Keratinocyte (primary cell): ENCODE data around the gene NLRP7. TPM values are rescaled to one million over a fixed set of nuclear protein-coding genes. Genes with fewer than 3 reads are reported as not detected.
"Not testable (repeated sequence)": the region's sequence is repeated elsewhere in the genome, so short reads cannot be mapped to it uniquely, and the experiment has no call there.

Source experiments
- DNase-seq: peaks from one replicate; pipeline ENCODE4 v3.0.0-alpha.2; 2011; ENCODE audit warnings: low read depth, missing footprints, low spot score
- FAIRE-seq: peaks from 2 replicates; lab custom pipeline; 2011; peaks lifted over from hg19 to GRCh38; lab: Jason Lieb, UNC
- H2AFZ ChIP-seq: 2 replicates; pipeline ENCODE4 v1.6.0; 2012; ENCODE audit warnings: low read length, control low read depth, inconsistent platforms; ENCODE audit not compliant: control insufficient read depth
- H3K27ac ChIP-seq: 2 replicates; pipeline ENCODE4 v1.5.1; 2011; ENCODE audit warnings: low read length; ENCODE audit not compliant: control insufficient read depth, insufficient read depth
- H3K27me3 ChIP-seq: 3 replicates; pipeline ENCODE4 v1.6.0; 2011; ENCODE audit warnings: low read length; ENCODE audit not compliant: control insufficient read depth, insufficient read depth; ENCODE audit errors: extremely low read depth
- H3K36me3 ChIP-seq, 2 experiments: 2 replicates in 1 of 2; 3 replicates in 1 of 2; pipeline ENCODE4 v1.5.1; 2011; ENCODE audit warnings: low read length in 2 of 2, mild to moderate bottlenecking in 1 of 2; ENCODE audit not compliant: control insufficient read depth in 2 of 2, insufficient read depth in 2 of 2; ENCODE audit errors: extremely low read depth in 1 of 2
- H3K4me1 ChIP-seq: 3 replicates; pipeline ENCODE4 v1.5.1; 2011; ENCODE audit warnings: low read length; ENCODE audit not compliant: control insufficient read depth, insufficient read depth; ENCODE audit errors: extremely low read depth
- H3K4me2 ChIP-seq: 3 replicates; pipeline ENCODE4 v1.6.0; 2011; ENCODE audit warnings: low read depth, low read length; ENCODE audit not compliant: control insufficient read depth, insufficient read depth; ENCODE audit errors: extremely low read depth
- H3K4me3 ChIP-seq, 3 experiments: fragments of 200-600 bp in 1 of 3; sonication (generic) in 1 of 3; 2 replicates in 2 of 3; 3 replicates in 1 of 3; pipeline ENCODE4 v1.5.1; 2011 to 2016; ENCODE audit warnings: low read length in 3 of 3, mild to moderate bottlenecking in 3 of 3, control low read depth in 2 of 3, inconsistent platforms in 1 of 3, low read depth in 1 of 3, mixed read lengths in 1 of 3, mixed run types in 1 of 3, moderate library complexity in 1 of 3; ENCODE audit not compliant: control insufficient read depth in 2 of 3, insufficient read depth in 2 of 3; ENCODE audit errors: extremely low read depth in 1 of 3
- H3K79me2 ChIP-seq: 2 replicates; pipeline ENCODE4 v1.6.0; 2012; ENCODE audit warnings: low read length; ENCODE audit not compliant: control insufficient read depth, insufficient read depth
- H3K9ac ChIP-seq: 3 replicates; pipeline ENCODE4 v1.6.0; 2011; ENCODE audit warnings: low read length; ENCODE audit not compliant: control insufficient read depth, insufficient read depth; ENCODE audit errors: extremely low read depth
- H3K9me1 ChIP-seq: 3 replicates; pipeline ENCODE4 v1.6.0; 2011; ENCODE audit warnings: low read length; ENCODE audit not compliant: control insufficient read depth, insufficient read depth; ENCODE audit errors: extremely low read depth
- H3K9me3 ChIP-seq: 2 replicates; pipeline ENCODE4 v1.5.1; 2012; ENCODE audit warnings: low read depth, low read length; ENCODE audit not compliant: control insufficient read depth
- H4K20me1 ChIP-seq: 3 replicates; pipeline ENCODE4 v1.6.0; 2011; ENCODE audit warnings: low read length; ENCODE audit not compliant: control insufficient read depth, insufficient read depth; ENCODE audit errors: extremely low read depth
- EZH2 ChIP-seq: IDR thresholded peaks from one replicate; pipeline ENCODE4 v1.6.1; 2012; ENCODE audit warnings: inconsistent platforms, mild to moderate bottlenecking, low read length, moderate library complexity
- dilution Hi-C: fragments of 300-500 bp; cut with MboI; formaldehyde crosslinking; loops from one replicate; pipeline ENCODE4 v1.7.0; 2020; ENCODE audit warnings: low sequenced_read_pairs; ENCODE audit not compliant: extremely low pct_ligation_motif_present
- polyA plus RNA-seq, 5 experiments: library from polyadenylated mRNA; depleted of rRNA in 3 of 5; stranded (reverse) in 3 of 5; stranded (forward) in 1 of 5; unstranded in 1 of 5; fragments of >200 nt; gene quantifications; 1 replicate in 1 of 5; 2 replicates in 3 of 5; 3 replicates in 1 of 5; pipeline versions ENCODE4 v1.2.1 to v1.2.3, GENCODE V29; 2011 to 2012; ENCODE audit warnings: missing spikeins in 2 of 5, low read depth in 1 of 5, low replicate concordance in 1 of 5
- TF ChIP-seq, protein P1 (sequence below), 3 experiments: IDR thresholded peaks in 1 of 3; conservative IDR thresholded peaks in 1 of 3; optimal IDR thresholded peaks in 1 of 3; 2 replicates in 2 of 3; 3 replicates in 1 of 3; pipeline versions ENCODE3 to v1.5.1; 2011; ENCODE audit warnings: low read length in 3 of 3, mild to moderate bottlenecking in 3 of 3, moderate library complexity in 2 of 3, control low read depth in 1 of 3, inconsistent platforms in 1 of 3; ENCODE audit not compliant: insufficient read depth in 2 of 3; ENCODE audit errors: extremely low read depth in 1 of 3

Gene NLRP7
- polyA plus RNA-seq, 1 donor (not counting 4 experiments of a cell fraction or from before 2014, with no cell fraction given), result not detected

DNA sequence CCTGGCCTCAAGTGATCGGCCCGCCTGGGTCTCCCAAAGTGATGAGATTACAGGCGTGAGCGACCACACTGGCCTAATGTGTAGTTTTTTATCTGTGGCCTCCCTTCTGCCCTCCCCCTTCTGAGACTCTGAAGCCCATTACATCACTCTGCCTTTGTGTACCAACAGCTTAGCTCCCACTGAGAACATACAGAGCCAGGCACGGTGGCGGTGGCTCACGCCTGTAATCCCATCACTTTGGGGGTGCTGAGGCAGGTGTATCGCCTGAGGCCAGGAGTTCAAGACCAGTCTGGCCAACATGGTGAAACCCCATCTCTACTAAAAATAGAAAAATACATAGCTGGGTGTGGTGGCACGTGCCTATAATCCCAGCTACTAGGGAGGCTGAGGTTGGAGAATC is 28.8 kb downstream of the NLRP7 start:
- no peaks in the 10 kb centered on the region for H3K9me1 ChIP-seq
- FAIRE-seq, result no peak
- no peaks in the 10 kb centered on the region for H3K79me2 ChIP-seq
- H3K27me3 ChIP-seq, result no peaks in the 10 kb centered on the region
- no peak overlapping the region for H2AFZ ChIP-seq
- no peaks in the 10 kb centered on the region for H3K4me1 ChIP-seq
- DNase-seq, result no peak
- dilution Hi-C loops, result no loop called here
- no peaks in the 10 kb centered on the region for H4K20me1 ChIP-seq
- H3K9ac ChIP-seq, result no peak overlapping the region
- no peak overlapping the region for H3K4me2 ChIP-seq
- H3K9me3 ChIP-seq, result peaks cover 4% of the 10 kb centered on the region
- no peaks in the 10 kb centered on the region for H3K36me3 ChIP-seq
- no peak overlapping the region for H3K4me3 ChIP-seq
- TF ChIP-seq EZH2, result no peak
- TF ChIP-seq, protein P1, sequence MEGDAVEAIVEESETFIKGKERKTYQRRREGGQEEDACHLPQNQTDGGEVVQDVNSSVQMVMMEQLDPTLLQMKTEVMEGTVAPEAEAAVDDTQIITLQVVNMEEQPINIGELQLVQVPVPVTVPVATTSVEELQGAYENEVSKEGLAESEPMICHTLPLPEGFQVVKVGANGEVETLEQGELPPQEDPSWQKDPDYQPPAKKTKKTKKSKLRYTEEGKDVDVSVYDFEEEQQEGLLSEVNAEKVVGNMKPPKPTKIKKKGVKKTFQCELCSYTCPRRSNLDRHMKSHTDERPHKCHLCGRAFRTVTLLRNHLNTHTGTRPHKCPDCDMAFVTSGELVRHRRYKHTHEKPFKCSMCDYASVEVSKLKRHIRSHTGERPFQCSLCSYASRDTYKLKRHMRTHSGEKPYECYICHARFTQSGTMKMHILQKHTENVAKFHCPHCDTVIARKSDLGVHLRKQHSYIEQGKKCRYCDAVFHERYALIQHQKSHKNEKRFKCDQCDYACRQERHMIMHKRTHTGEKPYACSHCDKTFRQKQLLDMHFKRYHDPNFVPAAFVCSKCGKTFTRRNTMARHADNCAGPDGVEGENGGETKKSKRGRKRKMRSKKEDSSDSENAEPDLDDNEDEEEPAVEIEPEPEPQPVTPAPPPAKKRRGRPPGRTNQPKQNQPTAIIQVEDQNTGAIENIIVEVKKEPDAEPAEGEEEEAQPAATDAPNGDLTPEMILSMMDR (optimal IDR thresholded peaks at IDR 0.05 in 1 of 3, IDR thresholded peaks at IDR 0.05 in 1 of 3, conservative IDR thresholded peaks at IDR 0.05 in 1 of 3; ENCODE audit: extremely low read depth in 1 of 3, insufficient read depth in 2 of 3, low read length in 3 of 3), result no peak
- no peak overlapping the region for H3K27ac ChIP-seq

DNA sequence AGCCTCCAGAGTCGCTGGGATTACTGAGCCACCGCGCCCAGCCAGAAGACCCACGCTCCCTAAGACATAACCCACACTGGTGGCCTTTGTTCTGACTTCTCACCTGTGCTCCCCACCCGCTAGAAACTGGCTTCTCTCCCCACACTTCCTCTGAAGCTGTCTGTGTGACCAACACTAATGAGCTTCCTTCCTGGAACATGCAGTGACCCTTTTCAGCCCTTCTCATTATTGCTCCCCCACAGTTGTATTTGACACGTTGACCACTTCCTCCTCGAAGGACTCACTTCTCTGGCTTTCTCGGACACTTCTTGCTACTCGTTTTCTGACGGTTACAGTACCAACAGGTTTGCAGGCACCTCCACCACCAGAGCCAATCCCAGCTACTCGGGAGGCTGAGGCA is 30.5 kb downstream of the NLRP7 start:
- no peaks in the 10 kb centered on the region for H3K27me3 ChIP-seq
- FAIRE-seq (no peak), DNase-seq (no peak)
- H4K20me1 ChIP-seq, result no peaks in the 10 kb centered on the region
- H3K36me3 ChIP-seq, result no peaks in the 10 kb centered on the region
- dilution Hi-C loops, result no loop called here
- H3K9me1 ChIP-seq, result no peaks in the 10 kb centered on the region
- H3K4me2 ChIP-seq, result no peak overlapping the region
- no peaks in the 10 kb centered on the region for H3K4me1 ChIP-seq
- no peak overlapping the region for H2AFZ ChIP-seq
- H3K79me2 ChIP-seq, result no peaks in the 10 kb centered on the region
- no peak overlapping the region for H3K4me3 ChIP-seq
- peaks cover 4% of the 10 kb centered on the region for H3K9me3 ChIP-seq
- no peak overlapping the region for H3K27ac ChIP-seq
- no peak for TF ChIP-seq EZH2
- TF ChIP-seq, protein P1 (optimal IDR thresholded peaks at IDR 0.05 in 1 of 3, IDR thresholded peaks at IDR 0.05 in 1 of 3, conservative IDR thresholded peaks at IDR 0.05 in 1 of 3; ENCODE audit: extremely low read depth in 1 of 3, insufficient read depth in 2 of 3, low read length in 3 of 3), result no peak
- H3K9ac ChIP-seq, result no peak overlapping the region

DNA sequence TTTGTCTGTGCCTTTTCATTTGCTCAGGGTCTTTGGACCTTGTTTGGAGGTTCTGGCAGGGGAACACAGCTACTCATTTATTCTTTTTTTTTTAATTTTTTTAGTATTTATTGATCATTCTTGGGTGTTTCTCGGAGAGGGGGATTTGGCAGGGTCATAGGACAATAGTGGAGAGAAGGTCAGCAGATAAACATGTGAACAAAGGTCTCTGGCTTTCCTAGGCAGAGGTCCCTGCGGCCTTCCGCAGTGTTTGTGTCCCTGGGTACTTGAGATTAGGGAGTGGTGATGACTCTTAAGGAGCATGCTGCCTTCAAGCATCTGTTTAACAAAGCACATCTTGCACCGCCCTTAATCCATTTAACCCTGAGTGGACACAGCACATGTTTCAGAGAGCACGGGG is 39.4 kb downstream of the NLRP7 start:
- H3K36me3 ChIP-seq, H3K79me2 ChIP-seq, H2AFZ ChIP-seq, DNase-seq, H3K27ac ChIP-seq, FAIRE-seq, H3K27me3 ChIP-seq, H3K4me2 ChIP-seq, H3K9ac ChIP-seq, dilution Hi-C loops, H3K9me3 ChIP-seq, H3K4me3 ChIP-seq, H3K4me1 ChIP-seq, H4K20me1 ChIP-seq, H3K9me1 ChIP-seq: not testable (repeated sequence)
